Adrenal gland (tissue), 12 donors: ENCODE results near the gene ZNF814. TPM values are rescaled to one million over a fixed set of nuclear protein-coding genes. Genes with fewer than 3 reads are reported as not detected.
"Not testable (repeated sequence)": the region's sequence is repeated elsewhere in the genome, so short reads cannot be mapped to it uniquely, and the experiment has no call there.

Source experiments
- DNase-seq, 7 donors: peaks; one replicate each; pipeline ENCODE4 v3.0.0-alpha.2; 2019 to 2020
- H3K27ac ChIP-seq, 5 donors: fragments of 200-600 bp; sonication (generic) in 4 of 5; 1 replicate in 3 of 5; 2 replicates in 2 of 5; pipeline versions ENCODE4 v1.5.1 to v1.8.0; 2016 to 2020; ENCODE audit warnings: mild to moderate bottlenecking in 1 of 5
- H3K27me3 ChIP-seq: fragments of 200-600 bp; 2 replicates; pipeline ENCODE4 v1.8.0; 2021
- H3K36me3 ChIP-seq, 2 donors: fragments of 200-600 bp; replicated peaks in 1 of 2; 1 replicate in 1 of 2; 2 replicates in 1 of 2; pipeline versions ENCODE4 v1.5.1 to v1.8.0; 2018 to 2022
- H3K4me1 ChIP-seq, 2 donors: fragments of 200-600 bp; replicated peaks in 1 of 2; 1 replicate in 1 of 2; 2 replicates in 1 of 2; pipeline versions ENCODE4 v1.5.1 to v1.8.0; 2018 to 2021
- H3K4me3 ChIP-seq, 4 donors: fragments of 200-600 bp; sonication (generic) in 3 of 4; one replicate each; pipeline ENCODE4 v1.5.1; 2016 to 2018
- H3K9me3 ChIP-seq, 3 donors: fragments of 200-600 bp; sonication (generic) in 1 of 3; replicated peaks in 1 of 3; 1 replicate in 2 of 3; 2 replicates in 1 of 3; pipeline versions ENCODE4 v1.5.1 to v1.8.0; 2016 to 2021
- POLR2A ChIP-seq, 2 donors: fragments of 450-650 bp; IDR thresholded peaks; one replicate each; pipeline ENCODE4 v1.6.1; 2017; ENCODE audit warnings: antibody characterized with exemption in 2 of 2, mild to moderate bottlenecking in 2 of 2, moderate library complexity in 1 of 2
- WGBS, 4 donors: extraction: QIAGEN DNeasy Blood & Tissue Kit in 2 of 4; methylation state at CpG; one replicate each; pipeline versions ENCODE4 v1.1.5 to v1.1.7; 2013 to 2017; 5-methylcytosine and 5-hydroxymethylcytosine counted together
- intact Hi-C, 2 donors: fragments of 100-400 bp; cut with DNase I; formaldehyde crosslinking; loops; one replicate each; pipeline versions ENCODE4 v1.14.1 to v1.15.0; 2022 to 2023
- polyA plus RNA-seq, 3 donors: library from polyadenylated mRNA; stranded (reverse); fragments of 200-250 nt in 2 of 3; fragments of 350-450 nt in 1 of 3; fragmentation: Illumina TruSeq in 1 of 3; extraction: RNeasy Lipid Tissue Mini Kit (QIAGEN cat#74804) in 1 of 3; gene quantifications; one replicate each; pipeline ENCODE4 v1.2.3, GENCODE V29; 2013 to 2014
- total RNA-seq, 9 donors: library from RNA; depleted of rRNA in 4 of 9; stranded (reverse); fragments of >200 nt in 4 of 9; fragments of 120-200 nt in 1 of 9; fragmentation: NEBNext Ultra II Directional in 1 of 9; extraction: Animal tissue kit (Norgen Biotek cat#: 25700) in 1 of 9; gene quantifications; one replicate each; pipeline versions ENCODE4 v1.1.0 to v1.2.4, GENCODE V29; 2013 to 2023
- TF ChIP-seq, protein P1 (sequence below), 6 experiments: fragments of 450-650 bp in 4 of 6; fragments of 200-600 bp in 2 of 6; sonication (generic) in 1 of 6; IDR thresholded peaks; 1 replicate in 5 of 6; 2 replicates in 1 of 6; pipeline versions ENCODE4 v1.5.1 to v1.8.0; 2016 to 2021; ENCODE audit warnings: antibody characterized with exemption in 6 of 6, mild to moderate bottlenecking in 2 of 6, moderate library complexity in 1 of 6
- donor health status: healthy with polysubstance abuse.
- donor health status: Bipolar disorder and iron deficiency.
- donor health status: DM: yes; HTN: yes; CAD: no.
- donor health status: DM: no; HTN: no; CAD: no.
- donor health status: DM: no; HTN: no; CAD: no.
- donor health status: DM: yes; HTN: yes; CAD: no.

The ZNF814 gene
- total and polyA plus RNA-seq, 12 donors, result 8.1 to 37.6 (median 21.5) TPM

DNA sequence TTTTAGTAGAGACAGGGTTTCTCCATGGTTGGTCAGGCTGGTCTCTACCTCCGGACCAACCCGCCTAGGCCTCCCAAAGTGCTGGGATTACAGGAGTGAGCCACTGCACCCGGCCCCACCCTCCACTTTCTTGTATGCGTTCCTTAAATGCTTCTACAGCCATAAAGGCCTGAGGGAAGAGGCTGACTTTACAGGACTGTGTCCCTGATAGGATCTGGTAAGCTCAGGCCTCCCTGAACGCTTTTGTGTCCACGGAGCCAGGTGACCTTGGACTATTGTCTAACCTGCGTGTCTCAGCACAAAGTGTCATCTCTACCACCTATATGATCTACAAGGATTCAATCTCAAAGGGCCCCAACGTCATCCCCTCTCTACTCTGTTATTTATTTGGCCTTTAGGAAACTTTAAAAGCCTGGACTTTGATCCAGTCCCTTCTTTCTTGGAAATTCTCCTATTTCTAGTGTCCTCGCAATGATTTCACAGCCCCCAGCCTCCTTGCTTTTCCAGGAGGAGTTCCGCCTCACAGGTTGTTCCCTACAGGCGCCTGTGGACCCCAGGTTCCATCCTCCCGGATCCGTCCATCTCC, 74.8 kb downstream of the ZNF814 start:
- TF ChIP-seq, protein P1, sequence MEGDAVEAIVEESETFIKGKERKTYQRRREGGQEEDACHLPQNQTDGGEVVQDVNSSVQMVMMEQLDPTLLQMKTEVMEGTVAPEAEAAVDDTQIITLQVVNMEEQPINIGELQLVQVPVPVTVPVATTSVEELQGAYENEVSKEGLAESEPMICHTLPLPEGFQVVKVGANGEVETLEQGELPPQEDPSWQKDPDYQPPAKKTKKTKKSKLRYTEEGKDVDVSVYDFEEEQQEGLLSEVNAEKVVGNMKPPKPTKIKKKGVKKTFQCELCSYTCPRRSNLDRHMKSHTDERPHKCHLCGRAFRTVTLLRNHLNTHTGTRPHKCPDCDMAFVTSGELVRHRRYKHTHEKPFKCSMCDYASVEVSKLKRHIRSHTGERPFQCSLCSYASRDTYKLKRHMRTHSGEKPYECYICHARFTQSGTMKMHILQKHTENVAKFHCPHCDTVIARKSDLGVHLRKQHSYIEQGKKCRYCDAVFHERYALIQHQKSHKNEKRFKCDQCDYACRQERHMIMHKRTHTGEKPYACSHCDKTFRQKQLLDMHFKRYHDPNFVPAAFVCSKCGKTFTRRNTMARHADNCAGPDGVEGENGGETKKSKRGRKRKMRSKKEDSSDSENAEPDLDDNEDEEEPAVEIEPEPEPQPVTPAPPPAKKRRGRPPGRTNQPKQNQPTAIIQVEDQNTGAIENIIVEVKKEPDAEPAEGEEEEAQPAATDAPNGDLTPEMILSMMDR (IDR thresholded peaks at IDR 0.05), result no peak
- no peak for TF ChIP-seq POLR2A (IDR thresholded peaks at IDR 0.05)
- intact Hi-C loops, result loop anchor here in 1 of 2 donors (10.0 kb wide), 1 partner anchor 69 kb away; the partner anchor contains the start of gene ZNF776
- WGBS, 4 donors, result 18 to 28% (median 24%) methylated on average over 13 of the region's 13 CpGs
- peaks cover 0 to 11% of the 10 kb centered on the region in 2 donors for H3K36me3 ChIP-seq
- DNase-seq, result peak in 2 of 7 donors; percentile 26 to 36
- H3K9me3 ChIP-seq, result no peaks in the 10 kb centered on the region
- H3K4me3 ChIP-seq, result peak overlapping the region; percentile 51 to 94 (median 80)
- peaks cover 10% of the 10 kb centered on the region in 2 donors for H3K4me1 ChIP-seq
- peak overlapping the region; percentile 43 to 89 (median 78) for H3K27ac ChIP-seq
- no peaks in the 10 kb centered on the region for H3K27me3 ChIP-seq

DNA sequence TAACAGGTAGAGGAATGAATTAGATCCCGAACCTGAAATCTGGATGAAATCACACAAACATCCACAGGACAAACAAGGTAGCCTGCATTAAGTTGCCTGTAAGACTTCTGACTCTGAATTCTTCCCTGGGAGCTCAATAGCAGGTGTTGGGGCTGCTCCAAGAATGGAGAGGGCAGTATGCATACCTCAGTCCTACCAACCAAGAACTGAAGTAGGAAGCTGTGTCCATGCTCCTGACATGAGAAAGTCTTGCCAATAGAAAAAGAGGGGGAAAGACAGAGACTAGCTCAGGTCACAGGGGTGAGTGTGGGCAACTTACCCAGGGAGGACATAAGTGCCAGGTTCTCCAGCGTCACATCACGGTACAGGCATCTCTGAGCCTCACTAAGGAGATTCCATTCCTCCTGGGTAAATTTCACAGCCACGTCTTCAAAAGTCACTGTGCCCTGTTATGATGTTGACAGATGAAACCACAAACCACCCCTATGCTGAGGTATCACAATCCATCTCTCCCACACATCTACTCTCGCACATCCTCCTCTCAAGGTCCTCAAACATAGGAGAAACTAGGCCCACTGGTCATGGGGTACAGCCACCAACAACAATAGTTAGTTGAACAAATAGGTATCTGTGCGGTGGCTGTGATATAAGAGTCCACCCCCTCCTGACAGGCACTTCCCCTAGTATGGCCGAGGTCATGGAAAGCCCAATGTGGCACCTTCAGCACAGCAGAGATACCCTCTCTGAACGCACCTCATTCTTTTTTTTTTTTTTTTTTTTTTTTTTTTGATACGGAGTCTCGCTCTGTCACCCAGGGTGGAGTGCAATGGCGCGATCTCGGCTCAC, 75.6 kb downstream of the ZNF814 start:
- 92 to 94% (median 92%) methylated on average over 9 to 13 of the region's 13 CpGs for WGBS, 4 donors
- H3K27ac ChIP-seq, result peak overlapping the region in 1 of 5 donors; percentile 20
- H3K9me3 ChIP-seq, H3K27me3 ChIP-seq, DNase-seq: not testable (repeated sequence)
- H3K4me1 ChIP-seq, result peaks cover 10% of the 10 kb centered on the region in 2 donors
- peak overlapping the region in 1 of 4 donors; percentile 71 for H3K4me3 ChIP-seq
- peaks cover 0 to 15% of the 10 kb centered on the region in 2 donors for H3K36me3 ChIP-seq
- intact Hi-C loops, result loop anchor here in 1 of 2 donors (10.0 kb wide), 1 partner anchor 68 kb away; the partner anchor contains the start of gene ZNF776

DNA sequence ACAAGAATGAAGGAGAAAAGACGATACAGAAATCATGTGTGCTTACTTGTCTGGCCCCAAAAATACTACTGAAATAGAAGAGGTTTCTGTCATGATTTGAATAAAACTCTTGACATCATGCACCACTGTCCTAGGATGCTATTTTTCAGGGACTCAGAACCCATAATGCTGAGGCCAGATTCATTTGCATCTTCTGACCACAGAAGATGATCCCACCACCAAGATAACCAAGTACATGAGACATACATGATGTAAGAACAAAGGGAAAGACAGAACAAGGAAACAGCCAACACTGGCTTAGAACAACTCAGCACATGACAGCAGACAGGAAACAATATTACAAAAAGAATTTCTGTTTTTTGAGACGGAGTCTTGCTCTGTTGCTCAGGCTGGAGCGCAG, 76.6 kb downstream of the ZNF814 start:
- Histone ChIP-seq H3K9me3 (no peaks in the 10 kb centered on the region), H3K36me3 (peaks cover 0 to 15% of the 10 kb centered on the region in 2 donors), H3K27ac (peak overlapping the region in 1 of 5 donors; percentile 20), H3K4me3 (no peak overlapping the region), H3K4me1 (peaks cover 10% of the 10 kb centered on the region in 2 donors), H3K27me3 (no peaks in the 10 kb centered on the region)
- TF ChIP-seq POLR2A (IDR thresholded peaks at IDR 0.05), result no peak
- TF ChIP-seq, protein P1 (IDR thresholded peaks at IDR 0.05), result no peak
- 83 to 92% (median 86%) methylated on average over 3 of the region's 3 CpGs for WGBS, 4 donors
- intact Hi-C loops, result loop anchor here in 1 of 2 donors (10.0 kb wide), 1 partner anchor 67 kb away; the partner anchor contains the start of gene ZNF776
- no peak for DNase-seq

DNA sequence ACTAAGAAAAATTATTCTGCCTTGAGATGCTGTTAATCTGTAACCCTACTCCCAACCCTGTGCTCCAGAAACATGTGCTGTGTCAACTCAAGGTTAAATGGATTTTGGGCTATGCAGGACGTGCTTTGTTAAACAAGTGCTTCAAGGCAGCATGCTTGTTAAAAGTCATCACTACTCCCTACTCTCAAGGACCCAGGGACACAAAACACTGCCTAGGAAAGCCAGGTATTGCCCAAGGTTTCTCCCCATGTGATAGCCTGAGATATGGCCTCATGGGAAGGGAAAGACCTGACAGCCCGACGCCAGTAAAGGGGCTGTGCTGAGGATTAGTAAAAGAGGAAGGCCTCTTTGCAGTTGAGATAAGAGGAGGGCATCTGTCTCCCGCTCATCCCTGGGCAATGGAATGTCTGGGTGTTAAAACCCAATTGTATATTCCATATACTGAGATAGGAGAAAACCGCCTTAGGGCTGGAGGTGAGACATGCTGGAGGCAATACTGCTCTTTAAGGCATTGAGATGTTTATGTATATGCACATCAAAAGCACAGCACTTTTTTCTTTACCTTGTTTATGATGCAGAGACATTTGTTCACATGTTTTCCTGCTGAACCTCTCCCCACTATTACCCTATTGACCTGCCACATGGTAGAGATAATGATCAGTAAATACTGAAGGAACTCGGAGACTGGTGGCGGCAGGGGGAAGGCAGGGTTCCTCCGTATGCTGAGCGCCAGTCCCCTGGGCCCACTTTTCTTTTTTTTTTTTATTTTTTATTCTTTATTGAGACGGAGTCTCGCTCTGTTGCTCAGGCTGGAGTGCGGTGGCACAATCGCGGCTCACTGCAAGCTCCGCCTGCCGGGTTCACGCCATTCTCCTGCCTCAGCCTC, 78.2 kb downstream of the ZNF814 start:
- H3K36me3 ChIP-seq, result peaks cover 0 to 15% of the 10 kb centered on the region in 2 donors
- intact Hi-C loops, result loop anchor here in 1 of 2 donors (10.0 kb wide), 1 partner anchor 66 kb away; the partner anchor contains the start of gene ZNF776

More for the DNA sequence above, 78.2 kb downstream of the ZNF814 start:
- peaks cover 10% of the 10 kb centered on the region in 2 donors for H3K4me1 ChIP-seq
- 77 to 80% (median 78%) methylated on average over 17 of the region's 17 CpGs for WGBS, 4 donors
- peak overlapping the region in 1 of 5 donors; percentile 25 for H3K27ac ChIP-seq
- H3K27me3 ChIP-seq, H3K9me3 ChIP-seq, H3K4me3 ChIP-seq: not testable (repeated sequence)
- DNase-seq, result peak in 1 of 7 donors; percentile 35
